GM23338 (cell line): ENCODE data around the gene ADAMTS17. TPM values are rescaled to one million over a fixed set of nuclear protein-coding genes. Genes with fewer than 3 reads are reported as not detected.

ENCODE experiments used
- ATAC-seq: fragments of 200-7000 bp; cut with Tn5 transposase; 3 replicates; pipeline ENCODE4 v1.9.1; 2020
- DNase-seq: peaks from one replicate; pipeline ENCODE4 v3.0.0-alpha.2; 2015; ENCODE audit warnings: low spot score
- H2AFZ ChIP-seq: fragments of 200-600 bp; sonication (generic); 2 replicates; pipeline ENCODE4 v1.8.0; 2016; ENCODE audit warnings: antibody characterized with exemption, mild to moderate bottlenecking, moderate library complexity
- H3F3A ChIP-seq: fragments of 200-600 bp; sonication (generic); replicated peaks from 2 replicates; pipeline ENCODE4 v1.8.0; 2017; ENCODE audit warnings: antibody characterized with exemption, mixed run types, low read depth
- H3K27ac ChIP-seq: fragments of 200-600 bp; sonication (generic); 2 replicates; pipeline ENCODE4 v1.6.1; 2016; ENCODE audit warnings: low read depth
- H3K27me3 ChIP-seq: fragments of 200-600 bp; sonication (generic); 2 replicates; pipeline ENCODE4 v1.8.0; 2016; ENCODE audit warnings: mild to moderate bottlenecking, mixed run types, moderate library complexity; ENCODE audit not compliant: insufficient read depth
- H3K36me3 ChIP-seq: fragments of 200-600 bp; sonication (generic); 2 replicates; pipeline ENCODE4 v1.8.0; 2016; ENCODE audit warnings: mild to moderate bottlenecking; ENCODE audit not compliant: insufficient read depth
- H3K4me1 ChIP-seq: fragments of 200-600 bp; sonication (generic); 2 replicates; pipeline ENCODE4 v1.8.0; 2016; ENCODE audit warnings: mild to moderate bottlenecking, moderate library complexity; ENCODE audit not compliant: insufficient read depth
- H3K4me2 ChIP-seq: fragments of 200-600 bp; sonication (generic); 2 replicates; pipeline ENCODE4 v1.7.1; 2017; ENCODE audit warnings: mixed run types
- H3K4me3 ChIP-seq: fragments of 200-600 bp; sonication (generic); 2 replicates; pipeline ENCODE4 v1.6.1; 2016; ENCODE audit warnings: mixed run types
- H3K79me2 ChIP-seq: fragments of 200-600 bp; sonication (generic); replicated peaks from 2 replicates; pipeline ENCODE4 v1.8.0; 2017; ENCODE audit warnings: mild to moderate bottlenecking; ENCODE audit not compliant: insufficient read depth
- H3K9me2 ChIP-seq: fragments of 200-600 bp; sonication (generic); 2 replicates; pipeline ENCODE4 v1.8.0; 2017; ENCODE audit not compliant: insufficient read depth
- H4K20me1 ChIP-seq: fragments of 200-600 bp; sonication (generic); replicated peaks from 2 replicates; pipeline ENCODE4 v1.8.0; 2017; ENCODE audit warnings: mild to moderate bottlenecking; ENCODE audit not compliant: insufficient read depth
- H3K27ac Mint-ChIP-seq: 2 replicates; pipeline ENCODE4 v1.8.0; 2020; ENCODE audit warnings: inconsistent platforms, mild to moderate bottlenecking, moderate library complexity, mixed read lengths
- H3K27me3 Mint-ChIP-seq: 3 replicates; pipeline ENCODE4 v1.8.0; 2022; ENCODE audit warnings: low read depth, mild to moderate bottlenecking, moderate library complexity, mixed read lengths, inconsistent platforms; ENCODE audit not compliant: insufficient read depth, poor library complexity
- H3K36me3 Mint-ChIP-seq: 3 replicates; pipeline ENCODE4 v1.8.0; 2021; ENCODE audit warnings: low read depth, mild to moderate bottlenecking, inconsistent platforms, moderate library complexity, mixed read lengths
- H3K4me1 Mint-ChIP-seq: 3 replicates; pipeline ENCODE4 v1.8.0; 2020; ENCODE audit warnings: mild to moderate bottlenecking, inconsistent platforms, mixed read lengths
- H3K4me3 Mint-ChIP-seq: 3 replicates; pipeline ENCODE4 v1.8.0; 2021; ENCODE audit warnings: moderate library complexity, mild to moderate bottlenecking, inconsistent platforms, mixed read lengths
- H3K9me3 Mint-ChIP-seq: 3 replicates; pipeline ENCODE4 v1.8.0; 2020; ENCODE audit warnings: moderate library complexity, mild to moderate bottlenecking, inconsistent platforms, mixed read lengths
- ETS1 ChIP-seq: IDR thresholded peaks from 2 replicates; pipeline ENCODE4 v1.6.1; 2016; ENCODE audit warnings: antibody characterized with exemption
- EZH2phosphoT487 ChIP-seq: fragments of 200-600 bp; sonication (generic); IDR thresholded peaks from one replicate; pipeline ENCODE4 v1.8.1; 2018; ENCODE audit warnings: antibody characterized with exemption; ENCODE audit not compliant: unreplicated experiment
- JUNB ChIP-seq: IDR thresholded peaks from one replicate; pipeline ENCODE4 v1.6.1; 2016; ENCODE audit warnings: antibody characterized with exemption; ENCODE audit not compliant: unreplicated experiment
- NANOG ChIP-seq: IDR thresholded peaks from 2 replicates; pipeline ENCODE4 v1.6.1; 2016; ENCODE audit warnings: antibody characterized with exemption, borderline replicate concordance
- POLR2AphosphoS5 ChIP-seq: IDR thresholded peaks from 2 replicates; pipeline ENCODE4 v1.6.1; 2016; ENCODE audit warnings: antibody characterized with exemption, low read depth
- STAT1 ChIP-seq: IDR thresholded peaks from one replicate; pipeline ENCODE4 v1.6.1; 2016; ENCODE audit warnings: antibody characterized with exemption; ENCODE audit not compliant: unreplicated experiment
- ZNF114 ChIP-seq: fragments of 250-450 bp; sonication (Bioruptor Pico); IDR thresholded peaks from 2 replicates; pipeline ENCODE4 v1.5.0; 2020; ENCODE audit warnings: mild to moderate bottlenecking, moderate library complexity
- ZNF331 ChIP-seq: fragments of 250-450 bp; sonication (Bioruptor Pico); IDR thresholded peaks from 2 replicates; pipeline ENCODE4 v1.5.0; 2020; ENCODE audit warnings: low read depth, mild to moderate bottlenecking, moderate library complexity
- ZNF462 ChIP-seq: fragments of 250-450 bp; sonication (Bioruptor Pico); IDR thresholded peaks from 2 replicates; pipeline ENCODE4 v1.5.0; 2020; ENCODE audit warnings: mild to moderate bottlenecking, moderate library complexity
- polyA plus RNA-seq: library from polyadenylated mRNA; unstranded; fragments of >200 nt; fragmentation: Nextera tagmentation; extraction: Ambion mirVana; gene quantifications from 2 replicates; pipeline ENCODE4 v1.2.1, GENCODE V29; 2016
- total RNA-seq: library from RNA; depleted of rRNA; stranded (reverse); fragments of >200 nt; shearing (Covaris generic); gene quantifications from 2 replicates; pipeline ENCODE4 v1.2.3, GENCODE V29; 2014

Gene ADAMTS17
- total and polyA plus RNA-seq, 2 experiments from 2014 or later = 0.60 to 3.8 TPM

- TF ChIP-seq ZNF462 = no peak
- no peak for TF ChIP-seq ZNF331 (CRISPR knock-in tag)
- no peak for TF ChIP-seq EZH2phosphoT487
These were observed 183.4 kb downstream of the ADAMTS17 start (continued) for GRCh38 chr15:100158356-100158755.

GRCh38 chr15:100156201-100156600 lies 185.6 kb downstream of the ADAMTS17 start:
- no peaks in the 10 kb centered on the region for H3F3A ChIP-seq
- H3K79me2 ChIP-seq = no peaks in the 10 kb centered on the region
- H3K4me2 ChIP-seq = no peak overlapping the region
- H3K4me1 ChIP-seq = no peaks in the 10 kb centered on the region
- no peak overlapping the region for H3K27ac ChIP-seq
- no peaks in the 10 kb centered on the region for H3K9me3 Mint-ChIP-seq
- no peak overlapping the region for H3K4me3 ChIP-seq
- no peak overlapping the region for H3K4me3 Mint-ChIP-seq
- ATAC-seq = no peak
- no peaks in the 10 kb centered on the region for H3K9me2 ChIP-seq
- no peaks in the 10 kb centered on the region for H3K36me3 Mint-ChIP-seq
- no peaks in the 10 kb centered on the region for H4K20me1 ChIP-seq
- no peak overlapping the region for H2AFZ ChIP-seq
- H3K27me3 Mint-ChIP-seq = peaks cover 2% of the 10 kb centered on the region
- H3K36me3 ChIP-seq = no peaks in the 10 kb centered on the region
- H3K27me3 ChIP-seq = no peaks in the 10 kb centered on the region
- no peak overlapping the region for H3K27ac Mint-ChIP-seq
- DNase-seq = no peak
- peaks cover 8% of the 10 kb centered on the region; the same call in 2 of the 3 replicates for H3K4me1 Mint-ChIP-seq
- TF ChIP-seq NANOG (no peak), ZNF462 (no peak), ZNF114 (CRISPR knock-in tag) (no peak), POLR2AphosphoS5 (no peak), STAT1 (no peak), ETS1 (no peak), JUNB (no peak), ZNF331 (CRISPR knock-in tag) (no peak)
